H1 (cell line): ENCODE results near the gene DYSF.

Experiments
- ATF2 ChIP-seq: IDR thresholded peaks from 2 replicates; pipeline ENCODE4 v1.6.1; 2012; ENCODE audit warnings: low read length, inconsistent platforms
- CBX5 ChIP-seq: fragments of 300-800, 300-1000 bp; sonication (generic); IDR thresholded peaks from 2 replicates; pipeline ENCODE4 v1.7.1; 2016; ENCODE audit warnings: antibody characterized with exemption, low read length, low read depth
- CHD2 ChIP-seq: IDR thresholded peaks from 2 replicates; pipeline ENCODE4 v1.6.1; 2012; ENCODE audit warnings: low read length, improper control_type of control experiment
- CTCF ChIP-seq, 3 experiments: IDR thresholded peaks; 1 replicate in 2 of 3; 2 replicates in 1 of 3; pipeline versions ENCODE4 v1.5.1 to v1.6.1; 2011; ENCODE audit warnings: low read length in 3 of 3, mild to moderate bottlenecking in 3 of 3, inconsistent platforms in 2 of 3, low read depth in 1 of 3, moderate library complexity in 1 of 3; ENCODE audit not compliant: insufficient read depth in 1 of 3; ENCODE audit errors: control extremely low read depth in 1 of 3
- JUN ChIP-seq: IDR thresholded peaks from 2 replicates; pipeline ENCODE4 v1.6.1; 2011; ENCODE audit warnings: low read depth, mild to moderate bottlenecking, improper control_type of control experiment, low read length
- JUND ChIP-seq: IDR thresholded peaks from 2 replicates; pipeline ENCODE4 v1.6.1; 2011; ENCODE audit warnings: mild to moderate bottlenecking, improper control_type of control experiment, low read length
- KDM5A ChIP-seq: fragments of 200-600 bp; IDR thresholded peaks from 2 replicates; pipeline ENCODE4 v1.7.1; 2012; ENCODE audit warnings: mild to moderate bottlenecking, low read length, inconsistent platforms, mixed read lengths
- POLR2AphosphoS5 ChIP-seq: IDR thresholded peaks from 2 replicates; pipeline ENCODE4 v1.6.1; 2011; ENCODE audit warnings: low read depth, low read length
- SP2 ChIP-seq: IDR thresholded peaks from 2 replicates; pipeline ENCODE4 v1.6.1; 2012; ENCODE audit warnings: mild to moderate bottlenecking, low read length, inconsistent platforms
- YY1 ChIP-seq: IDR thresholded peaks from 2 replicates; pipeline ENCODE4 v1.6.1; 2011; ENCODE audit warnings: low read depth, mild to moderate bottlenecking, low read length

GRCh38 chr2:71455741-71456569 lies 2.6 kb downstream of the DYSF start:
- no peak for TF ChIP-seq CTCF (IDR thresholded peaks at IDR 0.05; ENCODE audit: control extremely low read depth in 1 of 3, insufficient read depth in 1 of 3, low read depth in 1 of 3, low read length in 3 of 3)
- no peak for TF ChIP-seq SP2
- TF ChIP-seq YY1: no peak
- TF ChIP-seq POLR2AphosphoS5: no peak
- no peak for TF ChIP-seq KDM5A
- TF ChIP-seq JUN: no peak
- no peak for TF ChIP-seq CBX5
- no peak for TF ChIP-seq ATF2
- TF ChIP-seq CHD2: no peak
- TF ChIP-seq JUND: no peak
